ENCODE results near the gene SCYGR3. TPM values are rescaled to one million over a fixed set of nuclear protein-coding genes. Genes with fewer than 3 reads are reported as not detected.

Gene SCYGR3
- total RNA-seq, 1 donor from 2014 or later: not detected

- DNase-seq (ENCODE audit: low read depth): no peak
- H3K27me3 ChIP-seq (ENCODE audit: control insufficient read depth, insufficient read depth, low read length): no peaks in the 10 kb centered on the region
- no peak overlapping the region for H3K4me3 ChIP-seq (ENCODE audit: low read depth, low read length)
- no peaks in the 10 kb centered on the region for H3K36me3 ChIP-seq (ENCODE audit: control insufficient read depth, insufficient read depth, low read length)
- no peak for TF ChIP-seq CTCF (IDR thresholded peaks at IDR 0.05; ENCODE audit: insufficient read depth, low read length, poor library complexity, severe bottlenecking)
Measured at GRCh38 chr2:227592694-227593387, 21.8 kb downstream of the SCYGR3 start.

- Histone ChIP-seq H3K36me3 (ENCODE audit: control insufficient read depth, insufficient read depth, low read length) (no peaks in the 10 kb centered on the region), H3K27me3 (ENCODE audit: control insufficient read depth, insufficient read depth, low read length) (no peaks in the 10 kb centered on the region), H3K4me3 (ENCODE audit: low read depth, low read length) (no peak overlapping the region)
- DNase-seq (ENCODE audit: low read depth): no peak
- TF ChIP-seq CTCF (IDR thresholded peaks at IDR 0.05; ENCODE audit: insufficient read depth, low read length, poor library complexity, severe bottlenecking): no peak
Measured at GRCh38 chr2:227582369-227582768, 32.3 kb downstream of the SCYGR3 start.

DNA sequence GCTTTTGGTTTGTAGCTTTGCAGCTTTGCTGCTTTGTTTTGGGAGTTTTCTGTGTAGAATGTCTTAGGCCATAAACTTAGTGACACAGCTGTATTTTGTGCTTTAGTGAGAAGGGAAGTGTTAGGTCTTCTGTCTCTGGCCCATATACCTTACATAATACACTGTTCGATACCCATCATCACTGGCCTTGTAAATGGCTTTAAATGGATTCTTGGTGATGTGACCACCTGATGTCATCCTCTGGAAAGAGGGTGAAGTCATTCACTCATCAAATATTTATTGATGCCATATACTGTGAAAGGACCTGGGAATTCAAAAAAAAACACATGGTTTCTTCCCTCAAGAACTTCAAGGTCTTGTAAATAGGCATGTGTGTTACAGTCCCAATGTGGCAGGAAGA, 34.8 kb downstream of the SCYGR3 start:
- no peak for DNase-seq (ENCODE audit: low read depth)
- H3K36me3 ChIP-seq (ENCODE audit: control insufficient read depth, insufficient read depth, low read length): no peaks in the 10 kb centered on the region
- H3K27me3 ChIP-seq (ENCODE audit: control insufficient read depth, insufficient read depth, low read length): no peaks in the 10 kb centered on the region
- TF ChIP-seq CTCF (IDR thresholded peaks at IDR 0.05; ENCODE audit: insufficient read depth, low read length, poor library complexity, severe bottlenecking): no peak
- no peak overlapping the region for H3K4me3 ChIP-seq (ENCODE audit: low read depth, low read length)

GRCh38 chr2:227578642-227579041, 36.0 kb downstream of the SCYGR3 start:
- H3K4me3 ChIP-seq (ENCODE audit: low read depth, low read length): no peak overlapping the region
- DNase-seq (ENCODE audit: low read depth): no peak
- H3K27me3 ChIP-seq (ENCODE audit: control insufficient read depth, insufficient read depth, low read length): no peaks in the 10 kb centered on the region
- H3K36me3 ChIP-seq (ENCODE audit: control insufficient read depth, insufficient read depth, low read length): no peaks in the 10 kb centered on the region
- TF ChIP-seq CTCF (IDR thresholded peaks at IDR 0.05; ENCODE audit: insufficient read depth, low read length, poor library complexity, severe bottlenecking): no peak

DNA sequence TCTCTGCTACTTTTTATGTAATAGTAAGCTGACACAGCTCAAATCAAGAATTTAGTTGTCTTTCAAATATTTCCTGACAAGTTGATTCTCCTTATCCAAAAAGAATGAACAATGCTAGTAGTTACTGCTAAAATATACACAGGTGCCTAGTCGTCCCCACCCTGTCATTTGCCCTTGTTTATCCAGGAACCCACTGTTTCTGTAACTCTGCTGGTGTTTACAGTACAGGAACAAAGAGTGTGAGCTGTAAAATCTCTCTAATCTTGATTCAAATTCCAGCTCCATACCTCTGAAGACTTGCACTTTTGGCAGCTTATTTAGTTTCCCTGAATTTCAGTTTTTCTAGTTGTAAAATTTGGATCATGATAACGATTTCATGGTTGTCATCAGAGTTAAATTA, 37.1 kb downstream of the SCYGR3 start:
- Histone ChIP-seq H3K4me3 (ENCODE audit: low read depth, low read length) (no peak overlapping the region), H3K36me3 (ENCODE audit: control insufficient read depth, insufficient read depth, low read length) (no peaks in the 10 kb centered on the region), H3K27me3 (ENCODE audit: control insufficient read depth, insufficient read depth, low read length) (no peaks in the 10 kb centered on the region)
- TF ChIP-seq CTCF (IDR thresholded peaks at IDR 0.05; ENCODE audit: insufficient read depth, low read length, poor library complexity, severe bottlenecking): no peak
- no peak for DNase-seq (ENCODE audit: low read depth)

- DNase-seq (ENCODE audit: low read depth): no peak
- Histone ChIP-seq H3K27me3 (ENCODE audit: control insufficient read depth, insufficient read depth, low read length) (no peaks in the 10 kb centered on the region), H3K36me3 (ENCODE audit: control insufficient read depth, insufficient read depth, low read length) (no peaks in the 10 kb centered on the region), H3K4me3 (ENCODE audit: low read depth, low read length) (no peak overlapping the region)
- no peak for TF ChIP-seq CTCF (IDR thresholded peaks at IDR 0.05; ENCODE audit: insufficient read depth, low read length, poor library complexity, severe bottlenecking)
Measured at GRCh38 chr2:227576812-227577211, 37.8 kb downstream of the SCYGR3 start.

Data from kidney epithelial cell (primary cell).